ENCODE measurements around the gene NELFCD. TPM values are rescaled to one million over a fixed set of nuclear protein-coding genes. Genes with fewer than 3 reads are reported as not detected.

NELFCD gene
- total RNA-seq, 1 experiment from 2014 or later: 88.2 TPM

DNA sequence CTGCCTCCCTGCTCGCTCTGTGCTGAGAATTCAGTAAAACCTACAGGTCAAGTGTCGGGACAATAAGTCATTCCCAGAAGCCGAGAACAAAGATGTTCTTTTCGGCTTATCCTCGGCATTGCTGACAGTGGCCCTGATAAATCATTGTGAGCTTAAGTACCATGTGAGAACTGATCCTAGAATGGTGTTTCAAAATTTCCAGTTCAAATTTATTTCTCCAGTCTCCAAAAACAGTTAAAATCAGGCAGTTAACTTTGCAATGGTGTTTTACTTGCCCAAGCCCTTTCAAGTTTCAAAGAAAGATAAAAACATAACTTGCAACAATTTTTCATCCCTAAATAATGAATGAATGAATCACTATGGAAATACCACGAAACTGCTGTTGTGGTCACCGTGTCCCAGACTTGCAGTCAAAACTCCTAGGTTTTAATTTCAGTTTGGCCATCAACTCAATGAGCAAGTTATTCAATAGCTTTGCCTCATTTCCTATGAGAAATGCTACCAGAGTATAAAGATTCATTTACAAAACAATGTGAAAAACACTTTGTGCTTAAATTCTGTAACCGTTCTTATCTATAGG lies 46.8 kb downstream of the NELFCD start (continued):
- TF ChIP-seq, protein P1, sequence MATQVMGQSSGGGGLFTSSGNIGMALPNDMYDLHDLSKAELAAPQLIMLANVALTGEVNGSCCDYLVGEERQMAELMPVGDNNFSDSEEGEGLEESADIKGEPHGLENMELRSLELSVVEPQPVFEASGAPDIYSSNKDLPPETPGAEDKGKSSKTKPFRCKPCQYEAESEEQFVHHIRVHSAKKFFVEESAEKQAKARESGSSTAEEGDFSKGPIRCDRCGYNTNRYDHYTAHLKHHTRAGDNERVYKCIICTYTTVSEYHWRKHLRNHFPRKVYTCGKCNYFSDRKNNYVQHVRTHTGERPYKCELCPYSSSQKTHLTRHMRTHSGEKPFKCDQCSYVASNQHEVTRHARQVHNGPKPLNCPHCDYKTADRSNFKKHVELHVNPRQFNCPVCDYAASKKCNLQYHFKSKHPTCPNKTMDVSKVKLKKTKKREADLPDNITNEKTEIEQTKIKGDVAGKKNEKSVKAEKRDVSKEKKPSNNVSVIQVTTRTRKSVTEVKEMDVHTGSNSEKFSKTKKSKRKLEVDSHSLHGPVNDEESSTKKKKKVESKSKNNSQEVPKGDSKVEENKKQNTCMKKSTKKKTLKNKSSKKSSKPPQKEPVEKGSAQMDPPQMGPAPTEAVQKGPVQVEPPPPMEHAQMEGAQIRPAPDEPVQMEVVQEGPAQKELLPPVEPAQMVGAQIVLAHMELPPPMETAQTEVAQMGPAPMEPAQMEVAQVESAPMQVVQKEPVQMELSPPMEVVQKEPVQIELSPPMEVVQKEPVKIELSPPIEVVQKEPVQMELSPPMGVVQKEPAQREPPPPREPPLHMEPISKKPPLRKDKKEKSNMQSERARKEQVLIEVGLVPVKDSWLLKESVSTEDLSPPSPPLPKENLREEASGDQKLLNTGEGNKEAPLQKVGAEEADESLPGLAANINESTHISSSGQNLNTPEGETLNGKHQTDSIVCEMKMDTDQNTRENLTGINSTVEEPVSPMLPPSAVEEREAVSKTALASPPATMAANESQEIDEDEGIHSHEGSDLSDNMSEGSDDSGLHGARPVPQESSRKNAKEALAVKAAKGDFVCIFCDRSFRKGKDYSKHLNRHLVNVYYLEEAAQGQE (IDR thresholded peaks at IDR 0.05; ENCODE audit: low read depth): no peak
- TF ChIP-seq, protein P2, sequence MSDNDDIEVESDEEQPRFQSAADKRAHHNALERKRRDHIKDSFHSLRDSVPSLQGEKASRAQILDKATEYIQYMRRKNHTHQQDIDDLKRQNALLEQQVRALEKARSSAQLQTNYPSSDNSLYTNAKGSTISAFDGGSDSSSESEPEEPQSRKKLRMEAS (IDR thresholded peaks at IDR 0.05): no peak
- TF ChIP-seq, protein P3, sequence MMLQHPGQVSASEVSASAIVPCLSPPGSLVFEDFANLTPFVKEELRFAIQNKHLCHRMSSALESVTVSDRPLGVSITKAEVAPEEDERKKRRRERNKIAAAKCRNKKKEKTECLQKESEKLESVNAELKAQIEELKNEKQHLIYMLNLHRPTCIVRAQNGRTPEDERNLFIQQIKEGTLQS (IDR thresholded peaks at IDR 0.05): no peak
- no peak for TF ChIP-seq RAD21 (IDR thresholded peaks at IDR 0.05; ENCODE audit: low read depth)
- TF ChIP-seq TCF7L2 (IDR thresholded peaks at IDR 0.05; ENCODE audit: borderline replicate concordance, extremely low read depth, insufficient read depth, insufficient read length): no peak
- no peak for TF ChIP-seq ZFX (IDR thresholded peaks at IDR 0.05)
- no peak for TF ChIP-seq POLR2A (IDR thresholded peaks at IDR 0.05; ENCODE audit: borderline replicate concordance, extremely low read depth, insufficient read depth, insufficient read length)
- TF ChIP-seq FOSL1 (IDR thresholded peaks at IDR 0.05; ENCODE audit: low read depth): no peak
- no peak for TF ChIP-seq SP1 (IDR thresholded peaks at IDR 0.05; ENCODE audit: low read depth)
- no peak for TF ChIP-seq ELF1 (IDR thresholded peaks at IDR 0.05; ENCODE audit: borderline replicate concordance, low read depth)
- no peak for TF ChIP-seq YY1 (IDR thresholded peaks at IDR 0.05; ENCODE audit: extremely low read depth, insufficient replicate concordance, low read depth, low read length)

DNA sequence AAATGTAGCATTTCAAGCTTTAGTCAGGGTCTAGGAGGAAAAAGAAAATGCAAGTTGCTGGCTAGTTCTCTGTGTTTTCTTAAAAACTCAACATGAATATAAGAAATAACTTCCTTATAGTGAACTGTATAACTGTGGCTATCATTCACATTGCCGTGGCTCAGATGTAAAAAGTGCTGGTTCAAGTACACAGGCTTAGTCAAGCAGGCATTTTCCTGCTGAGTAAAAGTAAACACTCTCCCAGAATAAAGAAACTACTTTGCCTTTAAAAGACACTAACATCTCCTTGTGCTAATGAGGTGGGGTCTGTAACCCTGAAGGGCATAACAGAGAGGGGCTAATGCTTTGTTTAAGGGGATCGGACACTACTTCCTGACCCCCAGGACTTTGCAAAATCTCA lies 47.8 kb downstream of the NELFCD start:
- TF ChIP-seq, protein P3 (IDR thresholded peaks at IDR 0.05): no peak
- no peak for TF ChIP-seq RAD21 (IDR thresholded peaks at IDR 0.05; ENCODE audit: low read depth)
- no peak for TF ChIP-seq EGR1 (IDR thresholded peaks at IDR 0.05; ENCODE audit: low read depth)
- no peak for TF ChIP-seq TCF7L2 (IDR thresholded peaks at IDR 0.05; ENCODE audit: borderline replicate concordance, extremely low read depth, insufficient read depth, insufficient read length)
- no peak for TF ChIP-seq SP1 (IDR thresholded peaks at IDR 0.05; ENCODE audit: low read depth)
- H2AFZ ChIP-seq (ENCODE audit: low read depth, low read length, poor library complexity, severe bottlenecking): no peak overlapping the region
- intact Hi-C loops (cut with micrococcal nuclease): no loop called here
- no peaks in the 10 kb centered on the region for H3K27me3 ChIP-seq (ENCODE audit: insufficient read depth, low read length)
- ChIA-PET RAD21 (ENCODE audit: low non-redundant PET in 1 of 2, low total read pairs in 2 of 2, uncharacterized antibody in 2 of 2, unreplicated experiment in 2 of 2) (no interaction called here), CTCF (no interaction called here), POLR2A (no interaction called here)
- H3K9me3 ChIP-seq (ENCODE audit: control insufficient read depth in 1 of 2, insufficient read depth in 1 of 2, low read depth in 1 of 2, low read length in 2 of 2): no peaks in the 10 kb centered on the region
- no peak overlapping the region for H3K9ac ChIP-seq (ENCODE audit: low read length)
- no peak overlapping the region for H3K4me2 ChIP-seq (ENCODE audit: low read length)
- H3K9me2 ChIP-seq (ENCODE audit: insufficient read depth): no peaks in the 10 kb centered on the region
- H3K4me3 ChIP-seq (replicated peaks in 1 of 2; ENCODE audit: low read depth in 1 of 2, low read length in 2 of 2): no peak overlapping the region
- H3K27ac ChIP-seq (ENCODE audit: low read depth, low read length): no peak overlapping the region
- peaks cover 75% of the 10 kb centered on the region for H3K79me2 ChIP-seq (ENCODE audit: insufficient read depth, low read length)
- no peak for ATAC-seq
- peaks cover 10 to 24% of the 10 kb centered on the region in 2 experiments for H3K4me1 ChIP-seq (ENCODE audit: control insufficient read depth in 1 of 2, insufficient read depth in 2 of 2, low read length in 2 of 2)
- BruUV-seq (replicated peaks): no TSS peak
- peaks cover 36 to 54% of the 10 kb centered on the region in 2 experiments for H3K36me3 ChIP-seq (ENCODE audit: control insufficient read depth in 1 of 2, insufficient read depth in 2 of 2, low read length in 2 of 2)
- H4K20me1 ChIP-seq (ENCODE audit: insufficient read depth): peaks cover 30% of the 10 kb centered on the region; the same call in 1 of the 2 replicates
- no peak for DNase-seq (ENCODE audit: low read depth, low spot score)
